ENCODE measurements around the gene KIF7.

The KIF7 gene

DNA sequence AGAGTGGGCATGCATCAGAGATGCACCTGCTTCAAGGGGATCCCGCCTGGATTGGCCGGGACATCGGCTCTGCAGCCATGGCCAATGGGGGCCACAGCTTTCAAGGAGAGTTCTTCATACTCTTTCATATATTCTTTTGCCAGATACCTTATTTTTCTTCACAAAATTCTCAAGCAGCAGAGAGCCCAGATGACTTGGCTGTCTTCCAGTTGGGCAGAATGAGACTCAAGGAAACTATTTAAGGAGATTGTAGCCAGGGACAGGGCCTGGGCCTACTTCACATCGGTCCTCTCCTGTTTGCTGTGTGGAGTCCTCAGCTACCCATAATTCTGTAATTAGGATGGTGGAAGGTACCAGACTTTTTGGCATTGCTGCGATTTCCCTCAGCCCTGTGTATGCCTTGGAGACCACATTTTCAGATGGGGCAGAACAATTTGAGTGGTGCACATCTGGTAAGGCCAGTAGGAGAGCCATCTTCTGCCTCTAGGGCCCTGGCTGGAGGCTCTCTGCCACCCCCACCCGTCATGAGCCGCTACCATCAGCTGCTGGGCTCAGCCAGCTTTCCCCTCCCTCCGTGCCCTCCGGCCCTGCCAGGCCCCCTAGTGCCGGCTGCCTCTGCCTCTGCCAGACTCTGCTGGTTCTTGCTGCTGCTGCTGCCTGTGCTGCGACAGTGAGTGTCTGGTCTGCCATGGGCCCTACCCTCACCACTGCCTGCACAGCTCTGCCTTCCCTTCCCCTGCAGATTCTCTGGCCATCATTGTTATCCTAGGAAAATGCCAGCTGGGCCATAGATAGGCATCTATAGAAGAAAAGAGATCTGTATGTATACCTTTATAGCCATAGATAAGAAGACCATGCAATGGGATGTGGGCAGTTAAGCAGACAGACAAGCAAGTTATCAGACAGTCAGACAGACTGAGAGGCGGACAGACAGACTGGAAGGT lies 17.2 kb upstream of the KIF7 start:
- peak in 2 of 10 donors; percentile 12 to 82 for DNase-seq
- intact Hi-C loops (cut with DNase I), result no loop called here

- no peak for DNase-seq
- intact Hi-C loops (cut with DNase I), result no loop called here
Observed at GRCh38 chr15:89671687-89672086, 16.4 kb upstream of the KIF7 start.

DNA sequence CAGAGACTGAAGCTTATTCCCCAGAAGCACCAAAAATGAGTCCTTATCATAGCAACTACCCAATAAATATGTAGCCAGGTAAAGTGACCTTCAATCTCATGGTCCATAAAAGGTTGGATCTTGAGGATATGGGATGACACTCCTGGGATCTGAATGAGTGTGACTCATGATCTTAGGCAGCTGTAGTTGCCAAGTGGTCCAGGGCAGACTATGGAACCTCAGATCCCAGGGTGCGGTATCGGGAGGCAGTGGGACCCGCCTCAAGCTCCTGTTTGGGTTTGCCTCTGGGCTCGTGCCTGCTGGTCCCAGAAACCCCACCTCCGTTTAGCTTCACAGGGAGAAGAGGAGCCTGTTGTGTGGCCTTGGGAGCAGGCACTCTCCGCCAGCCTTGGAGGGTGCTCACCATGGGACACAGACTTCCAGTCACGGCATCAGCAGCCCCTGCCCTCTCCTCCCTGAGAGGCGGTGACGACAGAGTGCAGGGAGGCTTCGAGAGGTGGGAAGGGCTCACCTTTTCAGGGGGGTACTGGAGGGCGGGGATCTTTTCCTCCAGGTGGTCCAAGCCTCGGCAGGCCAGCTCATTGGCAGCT lies 15.8 kb upstream of the KIF7 start:
- intact Hi-C loops (cut with DNase I), result no loop called here
- no peak for DNase-seq

DNA sequence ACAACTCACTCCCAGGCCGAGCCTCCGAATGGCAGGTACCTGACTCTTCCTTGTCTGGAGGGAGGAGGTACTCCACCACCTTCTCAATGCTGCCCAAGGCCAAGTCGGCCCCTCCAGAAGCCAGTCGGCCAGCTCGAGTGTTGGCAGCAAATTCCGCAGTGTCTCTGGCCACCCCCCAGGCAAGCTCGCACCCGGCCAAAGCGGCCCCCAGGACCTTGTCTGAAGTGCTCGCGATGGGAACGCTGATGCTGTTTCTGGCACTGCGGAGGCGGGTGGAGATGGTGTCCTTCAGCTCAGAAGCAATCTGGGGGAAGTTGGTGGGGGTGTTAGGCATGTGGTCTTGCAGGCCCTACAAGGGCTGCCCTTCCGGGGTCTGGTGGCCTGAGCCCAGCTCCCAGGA lies 14.7 kb upstream of the KIF7 start:
- intact Hi-C loops (cut with DNase I), result no loop called here
- DNase-seq, result no peak

- intact Hi-C loops (cut with DNase I), result no loop called here
- DNase-seq, result no peak
Observed at GRCh38 chr15:89669309-89669865, 14.1 kb upstream of the KIF7 start.

- no peak for DNase-seq
- intact Hi-C loops (cut with DNase I), result no loop called here
Observed at GRCh38 chr15:89668171-89668570, 12.9 kb upstream of the KIF7 start.

- intact Hi-C loops (cut with DNase I), result no loop called here
- DNase-seq, result no peak
Observed at GRCh38 chr15:89667706-89667960, 12.4 kb upstream of the KIF7 start.

DNA sequence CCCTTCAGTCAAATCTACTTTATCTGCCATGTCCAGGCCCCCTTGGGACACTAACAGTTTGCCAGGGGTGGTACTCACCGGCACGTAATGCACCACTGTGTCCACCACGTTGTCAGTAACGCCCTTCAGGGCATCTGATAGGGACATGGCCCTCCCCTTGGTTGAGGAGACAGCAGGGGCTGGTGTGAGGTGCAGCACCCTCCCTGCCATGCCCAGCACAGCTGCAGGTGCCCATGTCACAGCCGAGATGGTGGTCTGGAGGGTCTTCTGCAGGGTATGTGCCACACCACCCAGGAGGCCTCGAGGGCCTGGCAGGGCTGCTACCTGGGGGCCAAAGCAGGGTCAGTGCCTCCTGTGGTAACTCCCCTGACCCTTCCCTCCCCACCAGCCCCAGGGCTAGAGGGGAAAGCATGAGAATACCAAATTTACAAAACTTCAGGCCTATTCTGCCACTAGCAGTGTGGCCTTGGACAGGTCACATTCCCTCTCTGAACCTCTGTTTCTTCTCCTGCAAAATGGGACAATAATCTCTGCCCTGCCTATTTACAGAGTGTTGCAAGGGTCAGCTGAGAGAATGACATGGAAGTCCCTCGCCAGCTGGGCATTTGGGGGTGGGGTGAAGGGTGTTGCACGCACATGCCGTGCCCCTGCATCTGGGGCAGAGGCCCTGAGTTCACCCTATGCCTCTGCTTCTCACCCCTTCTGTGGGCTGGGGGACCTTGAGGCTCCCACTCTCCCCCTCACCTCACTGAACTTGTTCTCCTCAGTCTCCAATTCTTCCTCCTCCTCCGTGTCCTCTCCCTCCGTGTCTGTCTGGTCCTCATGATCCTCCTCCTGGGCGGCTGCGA lies 11.8 kb upstream of the KIF7 start:
- intact Hi-C loops (cut with DNase I), result no loop called here
- DNase-seq, result no peak

DNA sequence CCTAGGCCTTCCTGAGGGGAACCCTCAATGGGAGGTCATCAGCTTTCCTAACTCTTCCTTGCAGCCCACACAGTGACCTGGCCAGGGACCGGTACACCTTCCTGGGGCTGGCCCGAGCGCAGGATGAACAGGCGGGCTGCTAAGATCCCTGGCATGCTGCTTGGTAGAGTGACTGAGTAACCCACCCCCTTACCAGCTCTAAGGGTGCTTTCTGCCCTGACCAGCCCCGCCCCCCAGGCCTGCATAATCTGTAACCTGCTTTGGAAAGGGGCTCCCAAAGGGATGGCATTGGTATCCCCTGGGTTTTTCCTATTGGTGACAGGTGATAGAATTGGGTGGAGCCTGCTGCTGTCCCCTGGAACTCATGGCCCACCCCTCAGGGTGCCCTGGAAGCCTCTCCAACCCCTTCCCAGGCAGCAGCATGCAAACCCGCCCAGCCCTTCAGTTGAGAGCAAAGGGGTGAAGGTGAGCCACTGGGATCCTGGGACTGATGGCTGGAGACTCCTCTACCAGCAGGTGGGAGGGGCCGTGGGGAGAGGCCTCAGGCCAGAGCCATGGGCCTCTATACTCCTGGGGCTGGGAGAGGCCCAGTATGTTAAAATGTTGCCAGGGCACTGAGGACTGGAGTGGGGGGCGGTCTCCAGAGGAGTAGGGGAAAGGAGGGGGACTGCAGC lies 11.1 kb upstream of the KIF7 start:
- peak in 1 of 10 donors; percentile 83 for DNase-seq

DNA sequence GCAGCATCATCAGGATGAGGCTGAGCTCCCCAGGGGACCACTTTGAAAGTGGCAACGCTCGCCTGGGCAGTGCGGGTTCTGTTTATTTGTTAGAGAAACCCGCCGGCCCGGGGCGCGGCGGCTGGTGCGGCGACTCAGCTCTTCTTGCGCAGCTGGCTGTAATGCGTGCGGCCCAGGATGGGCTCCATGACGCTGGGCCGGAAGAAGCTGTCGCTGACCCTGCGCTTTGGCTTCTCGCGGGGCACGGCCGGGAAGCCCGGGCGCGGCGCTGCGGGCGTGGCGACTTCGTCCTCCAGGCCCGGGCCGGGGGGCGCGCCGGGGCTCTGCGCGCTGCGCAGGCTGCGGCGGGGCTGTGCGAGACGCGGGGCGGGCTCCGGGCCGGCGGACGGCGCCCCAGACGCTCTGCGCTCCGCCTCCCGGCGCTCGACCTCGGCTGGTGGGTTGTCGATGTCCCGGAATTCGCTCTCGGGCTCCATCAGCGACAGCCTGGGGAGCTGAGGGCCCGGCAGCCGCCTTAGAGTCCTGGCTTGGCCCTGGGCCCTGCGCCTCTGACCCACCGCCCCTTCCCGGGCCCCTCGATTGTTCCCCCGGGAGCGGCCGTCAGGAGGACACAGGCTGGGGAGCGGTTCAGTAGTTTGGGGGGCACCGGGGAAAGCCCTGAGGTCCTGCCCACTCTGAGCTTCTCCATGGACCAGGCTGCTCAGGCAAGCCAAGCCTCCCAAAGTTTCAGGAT lies 10.3 kb upstream of the KIF7 start:
- peak in 4 of 10 donors; percentile 41 to 93 (median 62) for DNase-seq
- intact Hi-C loops (cut with DNase I), result no loop called here

More for the DNA sequence above, 11.1 kb upstream of the KIF7 start:
- intact Hi-C loops (cut with DNase I), result no loop called here

DNA sequence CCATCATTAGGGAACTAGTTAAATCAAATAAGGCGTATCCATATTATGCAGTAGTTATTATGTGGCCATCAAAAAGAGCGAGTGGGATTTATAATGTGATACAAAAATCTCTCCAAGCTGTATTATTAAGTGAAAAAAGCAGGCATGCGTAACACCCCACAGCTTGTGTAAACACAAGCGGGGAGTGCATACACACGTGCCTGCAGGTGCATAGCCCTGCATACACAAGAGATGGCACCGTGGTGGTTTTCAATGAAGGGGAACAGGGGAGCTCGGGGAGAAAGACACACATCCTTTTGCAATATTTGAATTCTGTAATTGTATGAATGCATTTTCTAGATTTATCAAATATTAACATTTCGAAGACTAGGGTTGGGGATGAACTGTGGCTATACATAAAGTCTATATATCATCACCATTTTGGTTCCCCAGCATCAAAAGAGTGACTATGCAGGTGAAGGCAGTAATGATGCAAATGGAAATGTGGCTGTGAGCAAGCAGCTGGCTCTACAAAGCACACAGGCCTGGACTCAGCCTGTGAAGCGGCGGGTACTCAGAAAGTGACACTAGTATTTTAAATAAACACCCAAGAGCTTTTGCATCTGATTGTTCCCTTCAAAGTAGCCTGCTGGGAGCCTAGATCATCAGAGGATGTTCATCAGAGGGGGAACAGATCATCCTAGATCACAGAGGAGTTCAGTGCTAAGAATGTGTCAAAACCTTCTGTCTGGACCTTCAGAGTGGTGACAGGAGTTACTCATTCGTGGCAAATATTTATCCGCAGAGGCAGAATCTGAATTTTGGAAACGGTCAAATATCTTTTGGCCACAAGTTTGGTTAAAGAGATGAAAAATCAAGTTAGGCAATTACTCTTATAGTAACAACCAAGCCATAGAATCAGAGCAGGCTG lies 9.4 kb upstream of the KIF7 start:
- intact Hi-C loops (cut with DNase I), result no loop called here
- DNase-seq, result no peak

DNA sequence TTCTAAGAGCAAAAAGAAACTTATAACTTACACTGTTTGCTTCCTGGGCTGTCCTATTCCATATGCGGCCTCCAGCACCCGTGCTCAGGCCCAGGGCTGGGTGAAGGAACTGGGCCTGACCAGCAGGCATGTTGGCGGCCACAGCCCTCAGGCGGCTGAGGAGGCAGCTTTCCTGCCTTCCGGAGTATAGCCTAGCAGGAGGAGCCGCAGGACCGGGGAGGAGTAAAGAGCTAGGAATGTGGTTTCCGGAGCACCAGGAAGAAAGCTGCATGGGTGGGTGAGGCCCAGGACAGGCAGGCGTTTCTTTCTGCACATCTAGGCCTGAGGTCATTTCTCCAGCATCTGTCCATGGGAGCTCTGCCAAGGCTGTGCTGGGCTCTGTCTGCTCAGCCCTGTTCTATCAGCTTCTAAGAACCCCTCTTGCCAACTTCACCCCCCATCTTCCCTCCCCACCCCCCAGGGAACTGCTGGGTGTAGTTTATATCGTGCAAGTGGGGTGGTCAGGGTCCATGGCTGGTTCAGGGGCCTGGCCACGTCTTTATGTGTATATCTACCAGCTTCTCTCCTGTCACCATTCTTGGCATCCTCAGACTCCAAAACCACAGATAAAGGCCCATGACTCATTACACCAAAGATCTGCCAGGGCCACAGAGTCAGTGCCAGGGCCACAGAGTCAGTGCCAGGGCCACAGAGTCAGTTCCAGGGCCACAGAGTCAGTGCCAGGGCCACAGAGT lies 7.8 kb upstream of the KIF7 start:
- intact Hi-C loops (cut with DNase I), result no loop called here
- DNase-seq, result no peak

DNA sequence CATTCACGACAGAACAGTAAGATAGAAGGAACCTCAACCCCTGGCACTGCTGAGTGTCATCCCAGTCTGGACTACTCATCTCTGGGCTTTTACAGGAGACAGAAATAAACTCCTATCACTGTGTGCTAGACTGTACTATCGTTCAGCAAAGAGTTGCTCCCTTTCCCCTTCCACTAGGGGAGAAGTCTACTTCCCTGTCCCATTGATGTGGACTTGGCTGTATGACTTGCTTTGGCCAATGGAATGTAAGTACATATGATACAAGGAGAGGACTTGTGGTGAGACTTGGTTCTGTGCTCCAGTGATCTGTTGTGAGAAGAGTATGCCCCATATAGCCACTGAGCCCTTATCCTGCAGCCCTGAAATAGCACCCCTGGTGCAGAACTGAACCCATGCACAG lies 5.3 kb upstream of the KIF7 start:
- no peak for DNase-seq
- intact Hi-C loops (cut with DNase I), result no loop called here

- DNase-seq, result no peak
- intact Hi-C loops (cut with DNase I), result no loop called here
Observed at GRCh38 chr15:89659295-89659694, 4.0 kb upstream of the KIF7 start.

DNA sequence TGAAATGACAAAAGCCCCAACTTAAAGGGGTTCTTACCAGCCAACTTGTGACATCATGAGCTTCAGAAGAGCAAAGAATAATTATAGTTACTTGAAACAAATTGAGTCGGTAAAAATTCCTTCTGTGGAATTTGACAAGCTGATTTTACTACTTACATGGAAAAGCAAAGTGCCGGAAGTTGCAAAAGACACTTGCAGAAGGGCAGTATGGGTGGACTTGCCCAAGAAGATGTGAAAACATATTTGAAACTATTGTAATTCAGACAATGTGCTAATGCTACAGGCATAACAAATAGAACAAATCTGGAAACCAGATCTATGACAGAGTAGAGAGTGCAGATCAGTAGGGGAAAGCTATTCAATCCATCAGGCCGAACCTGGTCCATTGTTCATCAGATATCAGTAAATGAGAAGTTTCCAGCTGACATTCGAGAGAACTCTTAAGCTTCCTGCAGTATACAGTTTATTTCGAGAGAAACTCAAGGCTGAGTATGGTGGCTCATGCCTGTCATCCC lies 2.5 kb upstream of the KIF7 start:
- intact Hi-C loops (cut with DNase I), result no loop called here
- no peak for DNase-seq

GRCh38 chr15:89656116-89656815 lies 999 bp upstream of the KIF7 start:
- intact Hi-C loops (cut with DNase I), result no loop called here
- DNase-seq, result no peak

DNA sequence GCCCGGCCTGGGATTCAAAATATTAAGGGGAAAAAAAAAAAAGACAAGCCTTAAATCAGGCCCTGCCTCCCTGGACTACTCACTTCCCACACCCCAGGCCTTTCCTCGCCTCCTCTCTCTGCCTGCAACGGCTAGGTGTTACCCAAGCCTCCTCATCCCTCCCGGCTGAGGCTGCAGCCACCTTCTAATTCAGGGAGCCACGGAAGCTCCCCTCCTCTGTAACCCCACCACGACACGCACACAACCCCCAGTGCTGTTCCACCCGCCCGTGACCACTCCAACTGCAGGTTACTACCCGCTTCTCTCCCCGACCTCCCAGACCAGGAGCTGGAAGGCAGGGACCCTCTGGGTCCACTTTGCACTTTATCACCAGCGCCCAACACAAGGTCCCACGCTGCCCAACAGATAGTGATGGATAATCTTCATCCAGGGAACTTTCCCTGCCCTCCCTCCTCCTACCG lies 936 bp downstream of the KIF7 start:
- intact Hi-C loops (cut with DNase I), result no loop called here
- no peak for DNase-seq
